MM.1S (cell line): ENCODE data around the gene SYK.

Source experiments
- CTCF ChIP-seq: fragments of 300-600 bp; sonication (generic); IDR thresholded peaks from 2 replicates; pipeline ENCODE4 v1.5.1; 2016; ENCODE audit warnings: antibody characterized with exemption, low read length, mixed read lengths
- EZH2 ChIP-seq: fragments of 300-600 bp; sonication (generic); optimal IDR thresholded peaks from 2 replicates; pipeline ENCODE3; 2017; ENCODE audit warnings: low read depth, mild to moderate bottlenecking, antibody characterized with exemption, low read length, mixed read lengths
- EZH2phosphoT487 ChIP-seq: fragments of 300-600 bp; sonication (generic); IDR thresholded peaks from 2 replicates; pipeline ENCODE4 v1.6.1; 2018; ENCODE audit warnings: antibody characterized with exemption, low read length

GRCh38 chr9:90770182-90770738, 31.4 kb upstream of the SYK start:
- TF ChIP-seq CTCF (no peak), EZH2 (no peak), EZH2phosphoT487 (no peak)
